K562 (cell line): ENCODE measurements around the gene SRPK3. TPM values are rescaled to one million over a fixed set of nuclear protein-coding genes. Genes with fewer than 3 reads are reported as not detected.

Experiments used
- ADNP ChIP-seq: fragments of 200-800 bp; sonication (Bioruptor generic); IDR thresholded peaks from 2 replicates; pipeline ENCODE4 v1.6.1; 2016; ENCODE audit warnings: missing genetic modification characterization, missing compliant biosample characterization
- ARID1B ChIP-seq: fragments of 450-650 bp; IDR thresholded peaks from 2 replicates; pipeline ENCODE4 v1.6.1; 2016; ENCODE audit warnings: antibody characterized with exemption, mild to moderate bottlenecking, inconsistent platforms
- ATF4 ChIP-seq: fragments of 450-650 bp; formaldehyde crosslinking; IDR thresholded peaks from 2 replicates; pipeline ENCODE4 v1.4.0; 2022; ENCODE audit warnings: mild to moderate bottlenecking, moderate library complexity
- EP400 ChIP-seq: fragments of 450-650 bp; IDR thresholded peaks from 2 replicates; pipeline ENCODE4 v1.6.1; 2017; ENCODE audit warnings: antibody characterized with exemption, mild to moderate bottlenecking, moderate library complexity
- ETV5 ChIP-seq: sonication (generic); formaldehyde crosslinking; IDR thresholded peaks from 2 replicates; pipeline ENCODE4 v1.4.0; 2020; ENCODE audit warnings: low read depth, mild to moderate bottlenecking, missing genetic modification reagents
- FIP1L1 ChIP-seq: fragments of 200-400 bp; formaldehyde crosslinking; IDR thresholded peaks from 2 replicates; pipeline ENCODE4 v1.6.1; 2018; ENCODE audit warnings: mild to moderate bottlenecking, low read depth, low read length; ENCODE audit not compliant: poor library complexity, severe bottlenecking
- HDAC6 ChIP-seq: IDR thresholded peaks from 2 replicates; pipeline ENCODE4 v1.6.1; 2012; ENCODE audit warnings: low read depth, mild to moderate bottlenecking, control low read depth, inconsistent platforms, low read length, moderate library complexity
- NUFIP1 ChIP-seq: fragments of 450-650 bp; IDR thresholded peaks from 2 replicates; pipeline ENCODE4 v1.6.1; 2018; ENCODE audit not compliant: partially characterized antibody
- POLR2A ChIP-seq: fragments of 450-650 bp; conservative IDR thresholded peaks from 2 replicates; pipeline ENCODE4 v1.6.1; 2016
- POU5F1 ChIP-seq: fragments of 150-350 bp; IDR thresholded peaks from 2 replicates; pipeline ENCODE4 v1.6.1; 2014; ENCODE audit warnings: borderline replicate concordance, low read length, low read depth, mild to moderate bottlenecking; ENCODE audit not compliant: partially characterized antibody
- RBFOX2 ChIP-seq: fragments of 200-400 bp; formaldehyde crosslinking; IDR thresholded peaks from 2 replicates; pipeline ENCODE4 v1.6.1; 2017; ENCODE audit warnings: low read depth, mild to moderate bottlenecking, low read length, moderate library complexity
- RBM34 ChIP-seq: fragments of 200-400 bp; formaldehyde crosslinking; IDR thresholded peaks from 2 replicates; pipeline ENCODE4 v1.6.1; 2018; ENCODE audit warnings: low read length, borderline replicate concordance; ENCODE audit not compliant: insufficient read depth
- SMARCA4 ChIP-seq: fragments of 450-650 bp; IDR thresholded peaks from 2 replicates; pipeline ENCODE4 v1.6.1; 2016
- SUPT5H ChIP-seq: fragments of 450-650 bp; IDR thresholded peaks from 2 replicates; pipeline ENCODE4 v1.6.1; 2016
- TEAD4 ChIP-seq, 2 experiments: sonication (generic) in 1 of 2; formaldehyde crosslinking in 1 of 2; IDR thresholded peaks; 2 replicates each; pipeline versions ENCODE4 v1.6.1 to v1.8.0; 2012 to 2022; ENCODE audit warnings: borderline replicate concordance in 1 of 2, inconsistent platforms in 1 of 2, low read length in 1 of 2, mild to moderate bottlenecking in 1 of 2, missing genetic modification reagents in 1 of 2
- ZNF407 ChIP-seq: fragments of 450-650 bp; IDR thresholded peaks from 2 replicates; pipeline ENCODE4 v1.6.1; 2016; ENCODE audit warnings: low read depth
- ZNF444 ChIP-seq: fragments of 250-450 bp; sonication (Bioruptor Pico); IDR thresholded peaks from 2 replicates; pipeline ENCODE4 v1.4.0; 2020; ENCODE audit warnings: mild to moderate bottlenecking, moderate library complexity
- ZNF778 ChIP-seq: fragments of 450-650 bp; formaldehyde crosslinking; IDR thresholded peaks from 2 replicates; pipeline ENCODE4 v1.4.0; 2020; ENCODE audit warnings: mild to moderate bottlenecking, moderate library complexity
- polyA plus RNA-seq, 8 experiments: library from polyadenylated mRNA; depleted of rRNA in 4 of 8; stranded (reverse) in 5 of 8; unstranded in 3 of 8; fragments of >200 nt; fragmentation: Nextera tagmentation in 2 of 8; fragmentation: Illumina TruSeq in 1 of 8; extraction: Ambion mirVana in 2 of 8; extraction: Trizol in 1 of 8; gene quantifications; 2 replicates each; pipeline versions ENCODE4 v1.2.1 to v1.2.3, GENCODE V29; 2011 to 2014; ENCODE audit warnings: inconsistent platforms in 1 of 8, missing spikeins in 1 of 8
- total RNA-seq, 7 experiments: library from RNA; depleted of rRNA in 6 of 7; stranded (reverse); fragments of >200 nt in 6 of 7; fragmentation: Illumina TruSeq in 2 of 7; extraction: Trizol in 2 of 7; gene quantifications; 2 replicates each; pipeline versions ENCODE4 v1.2.1 to v1.2.3, GENCODE V29; 2011 to 2021; ENCODE audit warnings: low replicate concordance in 1 of 7

Gene SRPK3
- total and polyA plus RNA-seq, 9 of the 15 experiments (the other 6 are each of a cell fraction or from before 2014, with no cell fraction given), result 0.01 to 0.09 (median 0.04) TPM; not detected in 2

- TF ChIP-seq SUPT5H (no peak), ZNF444 (CRISPR knock-in tag) (no peak), ZNF407 (no peak), POU5F1 (no peak), POLR2A (no peak), ATF4 (no peak), ARID1B (peak; percentile 57; the same call in 1 of the 2 replicates), NUFIP1 (no peak), ETV5 (no peak), RBFOX2 (no peak), TEAD4 (IDR thresholded peaks at IDR 0.05; ENCODE audit: low read length) (0 out of 2 replicates have a peak, but pooled peaks have one; percentile 11), TEAD4 (CRISPR knock-in tag; IDR thresholded peaks at IDR 0.05; ENCODE audit: borderline replicate concordance) (no peak), HDAC6 (no peak), RBM34 (no peak), EP400 (0 out of 2 replicates have a peak, but pooled peaks have one; percentile 18), SMARCA4 (0 out of 2 replicates have a peak, but pooled peaks have one; percentile 14), ADNP (tag) (no peak), FIP1L1 (no peak), ZNF778 (CRISPR knock-in tag) (no peak)
These were observed 10.4 kb downstream of the SRPK3 start (continued) for GRCh38 chrX:153791104-153791852.
